PC-9 (cell line): Measurements from ENCODE around the gene CDKN2B-AS1. TPM values are rescaled to one million over a fixed set of nuclear protein-coding genes. Genes with fewer than 3 reads are reported as not detected.

ENCODE experiments used
- BruUV-seq: library from RNA; stranded (reverse); fragments of 400-500 nt; replicated peaks from 2 replicates; lab custom pipeline; 2021; lab: Mats Ljungman, UMichigan
- CTCF ChIA-PET: fragments of 300-600 bp; sonication (Branson Sonifier 250); formaldehyde crosslinking; loops from one replicate; lab custom pipeline; 2022; ENCODE audit warnings: antibody characterized with exemption; lab: Charles Lee
- POLR2A ChIA-PET: fragments of 300-600 bp; sonication (Branson Sonifier 250); formaldehyde crosslinking; loops from one replicate; lab custom pipeline; 2022; ENCODE audit warnings: antibody characterized with exemption; ENCODE audit not compliant: unreplicated experiment; lab: Charles Lee
- DNase-seq, 2 experiments: peaks; one replicate each; pipeline versions ENCODE4 v3.0.0 to v3.0.0-alpha.2; 2015 to 2022; ENCODE audit warnings: mixed read lengths in 1 of 2
- H2AFZ ChIP-seq: fragments of 200-600 bp; sonication (generic); 2 replicates; pipeline ENCODE4 v1.8.1; 2017; ENCODE audit warnings: antibody characterized with exemption
- H3F3A ChIP-seq: fragments of 200-600 bp; sonication (generic); 2 replicates; pipeline ENCODE4 v1.8.1; 2017; ENCODE audit warnings: antibody characterized with exemption, mild to moderate bottlenecking, low read depth; ENCODE audit not compliant: insufficient read depth
- H3K27ac ChIP-seq: fragments of 200-600 bp; sonication (generic); 2 replicates; pipeline ENCODE4 v1.6.1; 2016; ENCODE audit warnings: mixed run types
- H3K27me3 ChIP-seq: fragments of 200-600 bp; sonication (generic); 2 replicates; pipeline ENCODE4 v1.6.1; 2016; ENCODE audit warnings: low read depth, mixed run types; ENCODE audit not compliant: insufficient read depth
- H3K36me3 ChIP-seq: fragments of 200-600 bp; sonication (generic); 2 replicates; pipeline ENCODE4 v1.6.1; 2016; ENCODE audit warnings: low read depth, mixed run types
- H3K4me1 ChIP-seq: fragments of 200-600 bp; sonication (generic); replicated peaks from 2 replicates; pipeline ENCODE4 v1.6.1; 2016; ENCODE audit warnings: mixed run types; ENCODE audit not compliant: insufficient read depth
- H3K4me2 ChIP-seq: fragments of 200-600 bp; sonication (generic); 2 replicates; pipeline ENCODE4 v1.6.1; 2017; ENCODE audit warnings: mixed run types
- H3K4me3 ChIP-seq: fragments of 200-600 bp; sonication (generic); 2 replicates; pipeline ENCODE4 v1.6.1; 2016; ENCODE audit warnings: mixed run types
- H3K79me2 ChIP-seq: fragments of 200-600 bp; sonication (generic); 2 replicates; pipeline ENCODE4 v1.6.1; 2017; ENCODE audit warnings: low read depth, mixed run types
- H3K9me2 ChIP-seq: fragments of 200-600 bp; sonication (generic); 2 replicates; pipeline ENCODE4 v1.8.1; 2017; ENCODE audit warnings: mild to moderate bottlenecking; ENCODE audit not compliant: insufficient read depth
- H3K9me3 ChIP-seq: fragments of 200-600 bp; sonication (generic); 2 replicates; pipeline ENCODE4 v1.8.1; 2016; ENCODE audit warnings: low read depth; ENCODE audit not compliant: insufficient read depth
- H4K20me1 ChIP-seq: fragments of 200-600 bp; sonication (generic); 2 replicates; pipeline ENCODE4 v1.8.1; 2017; ENCODE audit not compliant: insufficient read depth
- EZH2 ChIP-seq: fragments of 200-600 bp; sonication (generic); IDR thresholded peaks from 2 replicates; pipeline ENCODE4 v1.8.0; 2017; ENCODE audit warnings: antibody characterized with exemption, low read depth
- intact Hi-C: fragments of 100-400 bp; cut with micrococcal nuclease; formaldehyde crosslinking; loops from one replicate; pipeline ENCODE4 v1.10.0; 2022; ENCODE audit not compliant: unreplicated experiment
- total RNA-seq: library from RNA; stranded (reverse); gene quantifications from 2 replicates; pipeline ENCODE4 v1.2.3, GENCODE V29; 2021
- TF ChIP-seq, protein P1 (sequence below): fragments of 200-600 bp; sonication (generic); conservative IDR thresholded peaks from 2 replicates; pipeline ENCODE4 v1.6.1; 2017; ENCODE audit warnings: mixed run types, antibody characterized with exemption, mild to moderate bottlenecking, moderate library complexity

CDKN2B-AS1 gene
- total RNA-seq, 1 experiment from 2014 or later = 11.6 TPM

- Histone ChIP-seq H4K20me1 (no peaks in the 10 kb centered on the region), H3K9me3 (peaks cover 6% of the 10 kb centered on the region; the same call in 1 of the 2 replicates), H3F3A (peaks cover 37% of the 10 kb centered on the region), H3K79me2 (no peaks in the 10 kb centered on the region), H3K36me3 (peaks cover 4% of the 10 kb centered on the region; the same call in 1 of the 2 replicates), H2AFZ (no peak overlapping the region), H3K4me1 (peaks cover 47% of the 10 kb centered on the region), H3K27me3 (no peaks in the 10 kb centered on the region), H3K4me2 (no peak overlapping the region), H3K27ac (peak overlapping the region; percentile 17; the same call in 1 of the 2 replicates), H3K9me2 (peaks cover 5% of the 10 kb centered on the region; the same call in 1 of the 2 replicates), H3K4me3 (no peak overlapping the region)
- BruUV-seq = no TSS peak
- intact Hi-C loops = no loop called here
- TF ChIP-seq, protein P1, sequence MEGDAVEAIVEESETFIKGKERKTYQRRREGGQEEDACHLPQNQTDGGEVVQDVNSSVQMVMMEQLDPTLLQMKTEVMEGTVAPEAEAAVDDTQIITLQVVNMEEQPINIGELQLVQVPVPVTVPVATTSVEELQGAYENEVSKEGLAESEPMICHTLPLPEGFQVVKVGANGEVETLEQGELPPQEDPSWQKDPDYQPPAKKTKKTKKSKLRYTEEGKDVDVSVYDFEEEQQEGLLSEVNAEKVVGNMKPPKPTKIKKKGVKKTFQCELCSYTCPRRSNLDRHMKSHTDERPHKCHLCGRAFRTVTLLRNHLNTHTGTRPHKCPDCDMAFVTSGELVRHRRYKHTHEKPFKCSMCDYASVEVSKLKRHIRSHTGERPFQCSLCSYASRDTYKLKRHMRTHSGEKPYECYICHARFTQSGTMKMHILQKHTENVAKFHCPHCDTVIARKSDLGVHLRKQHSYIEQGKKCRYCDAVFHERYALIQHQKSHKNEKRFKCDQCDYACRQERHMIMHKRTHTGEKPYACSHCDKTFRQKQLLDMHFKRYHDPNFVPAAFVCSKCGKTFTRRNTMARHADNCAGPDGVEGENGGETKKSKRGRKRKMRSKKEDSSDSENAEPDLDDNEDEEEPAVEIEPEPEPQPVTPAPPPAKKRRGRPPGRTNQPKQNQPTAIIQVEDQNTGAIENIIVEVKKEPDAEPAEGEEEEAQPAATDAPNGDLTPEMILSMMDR = no peak
- TF ChIP-seq EZH2 = no peak
- ChIA-PET POLR2A (no interaction called here), CTCF (no interaction called here)
- no peak for DNase-seq
Observed at GRCh38 chr9:22088053-22088716, 93.6 kb downstream of the CDKN2B-AS1 start.

GRCh38 chr9:22088717-22089061 is 94.1 kb downstream of the CDKN2B-AS1 start:
- DNase-seq = peak in 1 of 2 experiments; percentile 47
- Histone ChIP-seq H3K4me3 (no peak overlapping the region), H3F3A (peaks cover 32% of the 10 kb centered on the region), H3K4me2 (no peak overlapping the region), H2AFZ (no peak overlapping the region), H3K27ac (peak overlapping the region; percentile 17; the same call in 1 of the 2 replicates), H3K4me1 (peaks cover 42% of the 10 kb centered on the region), H3K36me3 (0 out of 2 replicates have a peak, but pooled peaks cover 4% of the 10 kb centered on the region), H4K20me1 (no peaks in the 10 kb centered on the region), H3K79me2 (no peaks in the 10 kb centered on the region), H3K9me2 (peaks cover 5% of the 10 kb centered on the region; the same call in 1 of the 2 replicates), H3K27me3 (no peaks in the 10 kb centered on the region), H3K9me3 (peaks cover 3% of the 10 kb centered on the region; the same call in 1 of the 2 replicates)
- BruUV-seq = no TSS peak
- CTCF ChIA-PET = no interaction called here
- POLR2A ChIA-PET = no interaction called here
- intact Hi-C loops = no loop called here
- no peak for TF ChIP-seq EZH2
- TF ChIP-seq, protein P1 = no peak

- Histone ChIP-seq H3K4me2 (peak overlapping the region; percentile 46), H3F3A (peaks cover 6% of the 10 kb centered on the region; the same call in 1 of the 2 replicates), H2AFZ (no peak overlapping the region), H3K27ac (peak overlapping the region; percentile 66), H3K4me3 (no peak overlapping the region), H4K20me1 (no peaks in the 10 kb centered on the region), H3K36me3 (peaks cover 4% of the 10 kb centered on the region; the same call in 1 of the 2 replicates), H3K9me3 (no peaks in the 10 kb centered on the region), H3K4me1 (peaks cover 46% of the 10 kb centered on the region), H3K79me2 (no peaks in the 10 kb centered on the region), H3K27me3 (no peaks in the 10 kb centered on the region), H3K9me2 (no peaks in the 10 kb centered on the region)
- no TSS peak for BruUV-seq
- POLR2A ChIA-PET = interaction anchor here (0.5 to 0.7 kb wide), 2 partner anchors 23 to 60 kb away, joined by 8 to 9 read pairs; no protein-coding TSS in a partner anchor
- TF ChIP-seq EZH2 = no peak
- TF ChIP-seq, protein P1 = no peak
- CTCF ChIA-PET = no interaction called here
- peak in 1 of 2 experiments; percentile 86 for DNase-seq
- intact Hi-C loops = no loop called here
Observed at GRCh38 chr9:22097707-22098106, 103.1 kb downstream of the CDKN2B-AS1 start.
